ENCODE results near the gene RAB1B.
"Not testable (repeated sequence)": the region's sequence is repeated elsewhere in the genome, so short reads cannot be mapped to it uniquely, and the experiment has no call there.

Gene RAB1B

DNA sequence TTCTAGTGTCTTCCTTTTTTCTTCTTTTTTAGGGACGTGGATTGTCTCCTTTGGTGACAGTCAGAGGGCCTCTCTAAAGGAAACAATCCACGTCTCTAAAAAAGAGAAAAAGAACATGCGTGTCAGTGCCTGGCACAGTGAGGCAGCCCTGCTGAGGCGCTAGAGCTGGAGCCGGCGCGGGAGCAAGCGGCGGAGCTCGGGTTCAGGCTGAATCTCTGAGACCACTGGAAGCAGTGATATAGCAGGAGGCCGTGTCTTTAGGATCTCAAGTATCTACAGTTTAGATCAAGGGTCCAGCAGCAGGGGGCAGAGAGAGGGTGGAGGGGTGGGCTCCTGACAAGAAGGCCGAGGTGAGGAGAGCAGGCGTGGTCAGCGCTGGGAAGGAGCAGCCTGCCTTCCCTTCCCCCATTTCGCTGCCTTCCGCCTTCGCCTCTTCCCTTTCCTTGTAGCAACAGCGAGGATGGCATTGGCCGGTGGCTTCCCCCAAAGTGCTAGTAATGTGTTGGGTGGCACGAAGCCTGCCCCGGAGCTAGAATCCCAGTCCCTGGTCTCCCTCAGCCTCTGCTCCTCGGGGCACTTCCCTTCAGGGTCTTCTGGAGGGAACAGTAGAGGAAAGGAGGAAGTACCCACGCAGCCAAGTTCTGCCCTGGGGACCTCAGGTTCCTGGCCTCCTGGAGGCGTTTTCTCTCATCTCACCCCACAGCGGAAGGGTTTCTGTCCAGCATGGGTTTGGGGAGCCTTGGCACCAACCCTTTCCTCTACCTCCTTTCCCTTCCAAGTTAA, 28.2 kb upstream of the RAB1B start:
- no peak for DNase-seq

DNA sequence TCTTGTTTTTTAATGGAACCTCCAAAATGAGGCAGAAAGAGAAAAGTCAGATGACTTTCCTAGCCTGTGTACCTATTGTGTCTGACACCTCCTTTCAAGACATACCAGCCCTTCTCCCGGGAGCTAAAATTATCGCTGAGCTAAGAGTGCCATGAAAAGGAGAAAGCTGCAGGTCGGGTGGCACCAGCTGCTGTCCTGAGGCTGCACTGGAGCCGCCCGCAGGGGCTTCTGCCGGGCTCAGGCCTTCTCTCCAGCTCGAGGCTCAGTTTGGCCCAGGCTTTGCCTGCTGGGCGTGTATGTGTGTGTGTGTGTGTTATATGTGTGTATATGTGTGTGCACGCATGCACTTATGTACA, 27.7 kb upstream of the RAB1B start:
- no peak for DNase-seq

DNA sequence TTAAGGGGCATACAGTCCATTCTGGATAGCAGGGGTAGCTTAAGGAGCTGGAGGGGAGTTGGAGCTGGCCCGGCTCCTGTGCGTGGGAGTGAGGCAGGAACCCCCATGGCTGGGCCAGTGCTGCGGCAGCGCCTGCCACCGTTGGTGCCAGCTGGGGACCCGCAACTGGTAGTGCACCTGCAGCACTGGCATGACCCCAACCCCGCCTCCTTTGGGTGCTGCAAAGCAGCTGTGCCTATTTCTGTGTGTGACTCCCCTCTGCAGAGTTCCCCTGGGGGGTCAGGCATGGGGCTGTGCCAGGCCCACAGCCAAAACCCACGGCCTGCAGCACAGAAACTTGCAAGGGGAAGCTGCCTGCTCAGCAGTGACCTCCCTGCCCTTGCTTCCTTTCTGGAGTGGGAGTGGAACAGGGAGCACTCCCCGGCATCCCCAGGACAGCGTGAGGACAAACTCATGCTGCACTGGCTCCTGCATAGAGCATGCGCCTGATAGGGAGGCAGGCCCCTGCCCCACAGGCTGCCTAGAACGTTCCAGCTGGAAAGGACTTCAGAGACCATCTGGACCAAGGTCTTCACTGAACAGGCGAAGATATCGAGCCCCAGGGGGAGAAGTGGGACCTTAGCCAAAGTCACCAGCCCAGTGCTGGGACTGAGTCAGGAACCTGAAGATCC, 26.2 kb upstream of the RAB1B start:
- no peak for DNase-seq

DNA sequence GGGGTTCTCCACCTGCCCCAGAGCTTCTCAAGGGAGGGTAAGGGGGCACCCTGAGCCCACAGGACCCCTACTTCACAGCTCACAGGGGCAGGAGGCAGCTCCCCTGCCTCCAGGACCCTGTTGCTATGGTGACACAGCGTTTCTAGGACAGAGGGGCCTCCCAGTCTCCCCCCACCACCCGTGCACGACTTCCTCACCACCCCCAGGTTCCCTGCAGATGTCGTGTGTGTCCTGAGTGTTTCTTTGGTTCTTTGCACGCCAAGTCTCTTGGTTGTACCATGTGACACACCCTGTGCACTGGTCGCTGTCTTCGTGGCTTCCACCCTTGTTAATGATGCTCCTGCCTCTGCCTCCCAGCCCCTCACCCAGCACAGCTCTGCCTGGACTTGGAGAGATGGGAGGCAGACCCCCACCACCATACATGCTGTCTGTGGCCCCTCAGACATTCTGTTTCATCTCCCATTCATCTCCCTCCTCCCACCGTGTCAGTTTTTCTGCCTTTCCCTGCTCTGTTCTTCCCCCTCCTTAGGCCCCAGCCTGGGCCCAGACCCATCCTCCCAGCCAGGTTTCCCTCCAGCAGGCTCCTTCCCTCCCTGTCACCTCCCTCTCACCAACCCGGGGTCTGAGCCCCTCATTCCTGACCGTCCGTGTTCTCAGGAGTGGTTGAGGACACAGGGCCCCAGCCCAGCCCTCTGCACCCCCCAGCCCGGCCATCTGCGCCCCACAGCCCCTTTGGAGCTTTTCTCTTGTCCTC, 24.5 kb upstream of the RAB1B start:
- no peak for DNase-seq

DNA sequence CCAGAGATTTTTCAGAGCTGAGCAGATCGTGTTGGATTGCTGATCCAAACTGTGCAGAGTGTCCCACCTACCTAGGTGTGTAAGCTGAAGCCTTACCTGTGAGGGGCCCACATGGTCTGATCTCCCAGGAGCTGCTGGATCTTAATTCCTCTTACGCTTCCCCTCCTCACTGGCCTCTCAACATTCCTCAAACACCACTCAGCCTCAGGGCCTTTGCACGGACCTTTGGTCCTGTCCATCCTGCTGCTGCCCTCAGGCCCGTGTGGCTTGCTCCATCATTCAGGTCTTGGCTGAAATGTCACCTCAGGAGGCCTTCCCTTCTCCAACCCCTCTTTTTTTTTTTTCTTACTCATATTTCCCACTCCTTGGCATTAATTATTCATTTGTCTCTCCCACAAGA, 21.1 kb upstream of the RAB1B start:
- DNase-seq: no peak

DNA sequence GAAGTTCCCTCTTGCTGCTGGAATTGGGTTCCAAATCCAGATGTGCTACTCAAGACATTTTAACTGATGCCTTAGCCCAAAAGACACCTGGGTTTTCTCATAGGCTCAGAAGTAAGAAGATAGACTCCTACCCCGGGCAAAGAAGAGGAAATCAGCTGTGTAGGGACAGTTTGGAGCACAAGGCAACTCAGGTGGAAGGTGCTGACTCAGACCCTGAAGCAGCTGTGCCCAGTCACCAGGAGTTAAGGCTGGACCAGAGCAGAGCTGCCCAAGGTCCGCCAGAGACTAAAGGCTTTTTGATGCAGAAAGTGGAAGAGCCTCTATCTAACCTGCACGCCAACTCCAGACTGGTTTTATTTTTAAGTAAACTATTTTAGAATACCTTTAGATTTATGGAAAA, 20.6 kb upstream of the RAB1B start:
- no peak for DNase-seq

DNA sequence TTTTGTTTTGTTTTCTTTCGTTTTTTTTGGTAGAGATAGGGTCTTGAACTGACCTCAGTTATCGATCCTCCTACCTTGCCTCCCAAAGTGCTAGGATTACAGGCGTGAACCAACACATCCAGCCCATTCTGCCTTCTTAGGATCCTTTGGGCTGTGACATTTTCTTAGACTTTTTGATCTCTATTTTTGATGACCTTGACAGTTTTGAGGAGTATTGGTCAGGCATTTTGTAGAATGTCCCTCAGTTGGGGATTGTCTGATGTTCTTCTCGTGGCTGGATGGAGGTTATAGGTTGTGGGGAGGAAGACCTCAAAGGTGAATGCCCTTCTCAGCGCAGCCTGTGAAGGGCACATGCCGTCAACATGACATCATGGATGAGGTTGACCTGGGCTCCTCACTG, 19.5 kb upstream of the RAB1B start:
- DNase-seq: no peak

DNA sequence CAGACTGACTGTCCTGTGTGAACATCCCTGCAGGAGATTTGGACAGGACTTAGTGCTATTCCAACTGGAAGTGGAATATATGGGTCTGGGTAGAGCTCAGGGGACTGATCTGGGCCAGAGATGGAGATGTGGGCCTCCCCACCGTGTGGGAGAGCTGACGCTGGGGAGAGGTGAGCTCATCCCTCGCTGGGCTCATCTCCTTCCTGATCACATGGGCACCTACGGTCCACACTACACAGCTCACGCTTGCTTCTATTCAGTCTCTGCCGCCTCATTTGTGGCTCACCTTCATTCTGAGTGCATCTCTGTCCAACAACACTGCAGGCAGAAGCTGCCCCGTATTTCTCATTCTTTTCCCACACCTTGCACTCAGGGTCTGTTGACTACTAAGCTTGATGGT, 16.6 kb upstream of the RAB1B start:
- no peak for DNase-seq

DNA sequence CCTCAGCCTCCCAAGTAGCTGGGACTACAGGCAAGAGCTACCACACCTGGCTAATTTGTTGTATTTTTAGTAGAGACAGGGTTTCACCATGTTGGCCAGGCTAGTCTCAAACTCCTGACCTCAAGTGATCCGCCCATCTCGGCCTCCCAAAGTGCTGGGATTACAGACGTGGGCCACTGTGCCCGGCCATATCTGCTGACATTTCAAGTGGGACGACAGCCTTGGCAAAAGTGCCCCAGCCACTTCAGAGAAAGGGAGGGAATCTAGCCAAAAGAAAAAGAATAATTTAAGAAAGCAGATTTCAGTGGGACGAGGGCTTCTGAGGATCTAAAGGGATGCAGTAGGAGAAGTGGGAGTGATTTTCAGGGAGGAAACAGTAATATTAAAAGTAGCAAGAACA, 15.4 kb upstream of the RAB1B start:
- not testable (repeated sequence) for DNase-seq

DNA sequence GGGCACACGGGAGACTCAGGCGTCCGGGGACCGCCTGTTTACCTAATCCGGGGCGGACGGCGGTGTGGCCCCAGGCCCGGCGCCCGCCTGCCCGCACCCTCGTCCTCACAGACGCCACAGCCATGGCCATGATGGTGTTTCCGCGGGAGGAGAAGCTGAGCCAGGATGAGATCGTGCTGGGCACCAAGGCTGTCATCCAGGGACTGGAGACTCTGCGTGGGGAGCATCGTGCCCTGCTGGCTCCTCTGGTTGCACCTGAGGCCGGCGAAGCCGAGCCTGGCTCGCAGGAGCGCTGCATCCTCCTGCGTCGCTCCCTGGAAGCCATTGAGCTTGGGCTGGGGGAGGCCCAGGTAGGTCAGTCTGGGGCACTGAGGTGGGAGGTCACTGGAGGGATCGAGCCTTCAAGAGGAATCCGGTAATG, 10.0 kb upstream of the RAB1B start:
- no peak for DNase-seq

DNA sequence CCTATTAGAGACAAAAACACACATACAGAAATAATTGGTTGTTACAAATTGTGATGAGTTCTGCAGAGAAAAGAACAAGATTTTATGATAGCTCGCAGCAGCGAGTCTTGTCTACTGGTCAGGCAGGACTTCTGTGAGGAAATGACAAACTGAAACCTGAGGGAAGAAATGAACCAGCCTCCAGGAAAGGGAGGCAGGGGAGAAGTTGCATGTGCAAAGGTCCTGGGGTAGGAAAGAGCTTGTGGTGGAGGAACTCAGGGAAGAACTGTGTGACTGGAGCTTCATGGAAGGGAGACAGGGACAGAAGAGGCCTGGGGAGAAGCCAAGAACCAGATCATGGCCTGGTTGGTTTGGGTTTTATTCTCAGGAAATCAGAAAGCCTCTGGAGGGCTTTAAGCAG, 9.2 kb upstream of the RAB1B start:
- no peak for DNase-seq

DNA sequence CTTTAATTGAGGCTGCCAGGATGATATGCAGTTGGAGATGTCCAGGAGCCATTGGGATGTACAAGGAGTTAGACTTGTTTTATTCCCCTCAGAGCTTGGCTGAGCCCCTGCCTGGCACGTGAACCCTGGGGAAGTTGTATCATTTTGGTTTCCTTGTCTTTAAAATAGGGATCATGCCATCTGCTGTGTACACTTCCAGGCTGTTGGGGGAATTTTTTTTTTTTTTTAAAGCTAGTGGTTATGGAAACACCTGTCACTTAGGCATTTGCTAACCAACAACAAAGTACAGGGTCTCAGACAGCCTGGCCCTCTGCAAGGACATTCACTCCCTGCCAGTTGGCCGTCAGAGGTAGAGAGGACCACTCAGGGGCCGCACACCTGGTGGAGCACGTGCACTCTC, 8.5 kb upstream of the RAB1B start:
- no peak for DNase-seq

DNA sequence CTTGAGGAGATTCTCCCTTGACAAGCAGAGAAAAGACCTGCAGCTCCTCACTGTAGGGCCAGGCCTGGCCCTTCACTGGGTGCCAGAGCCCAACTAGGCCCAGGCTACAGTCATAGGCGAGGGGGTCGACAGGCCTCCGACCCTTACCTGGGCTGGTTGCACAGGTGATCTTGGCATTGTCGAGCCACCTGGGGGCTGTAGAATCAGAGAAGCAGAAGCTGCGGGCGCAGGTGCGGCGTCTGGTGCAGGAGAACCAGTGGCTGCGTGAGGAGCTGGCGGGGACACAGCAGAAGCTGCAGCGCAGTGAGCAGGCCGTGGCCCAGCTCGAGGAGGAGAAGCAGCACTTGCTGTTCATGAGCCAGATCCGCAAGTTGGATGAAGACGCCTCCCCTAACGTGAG, 6.9 kb upstream of the RAB1B start:
- no peak for DNase-seq

DNA sequence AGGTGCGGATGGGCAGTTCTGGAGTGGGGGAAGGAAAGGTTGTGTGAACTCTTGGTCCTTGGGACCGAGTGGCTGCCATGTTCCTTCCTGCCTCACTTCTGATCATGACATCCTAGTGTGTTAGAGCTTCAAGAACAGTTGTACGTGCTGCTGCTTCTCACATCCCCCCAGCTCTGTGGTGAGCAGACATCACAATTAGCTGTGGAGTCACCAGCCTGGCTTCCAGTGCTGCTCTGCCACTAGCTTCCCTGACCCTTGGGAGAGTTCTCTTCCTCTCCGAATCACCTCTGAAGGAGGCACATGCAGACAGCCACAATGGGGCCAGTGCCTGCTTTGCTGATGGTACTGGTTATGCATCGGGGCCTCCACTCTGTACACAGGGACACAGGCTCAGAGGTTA, 6.2 kb upstream of the RAB1B start:
- DNase-seq: no peak

DNA sequence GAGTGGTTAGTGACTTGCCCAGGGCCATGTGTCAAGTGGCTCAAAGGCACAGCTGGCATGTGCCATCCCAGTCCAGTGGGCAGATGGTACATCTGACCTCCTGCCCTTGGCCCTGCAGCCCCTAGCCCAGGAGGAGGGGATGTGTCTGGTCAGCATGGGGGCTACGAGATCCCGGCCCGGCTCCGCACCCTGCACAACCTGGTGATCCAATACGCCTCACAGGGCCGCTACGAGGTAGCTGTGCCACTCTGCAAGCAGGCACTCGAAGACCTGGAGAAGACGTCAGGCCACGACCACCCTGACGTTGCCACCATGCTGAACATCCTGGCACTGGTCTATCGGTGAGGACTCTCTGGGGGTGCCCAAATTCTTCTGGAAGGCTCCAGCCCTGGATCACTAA, 5.7 kb upstream of the RAB1B start:
- DNase-seq: no peak

DNA sequence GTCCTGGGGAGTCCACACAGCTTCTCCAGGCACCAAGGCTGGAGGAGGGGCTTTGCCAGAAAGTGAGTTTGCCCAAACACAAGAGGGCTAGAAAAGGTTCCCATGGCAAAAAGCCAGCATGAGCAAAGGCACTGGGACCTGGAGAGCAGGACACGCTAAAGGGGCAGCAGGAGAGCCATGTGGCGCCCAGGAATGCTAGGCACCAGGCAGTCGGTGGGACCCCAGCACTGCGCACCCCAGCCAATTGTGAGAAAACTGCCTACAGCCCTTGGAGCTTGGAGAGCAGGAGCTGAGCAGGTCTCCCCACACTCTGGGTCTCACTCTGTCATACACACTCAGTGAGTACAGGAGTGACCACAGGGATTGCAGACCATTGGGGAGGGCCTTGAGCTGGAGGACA, 5.2 kb upstream of the RAB1B start:
- no peak for DNase-seq

DNA sequence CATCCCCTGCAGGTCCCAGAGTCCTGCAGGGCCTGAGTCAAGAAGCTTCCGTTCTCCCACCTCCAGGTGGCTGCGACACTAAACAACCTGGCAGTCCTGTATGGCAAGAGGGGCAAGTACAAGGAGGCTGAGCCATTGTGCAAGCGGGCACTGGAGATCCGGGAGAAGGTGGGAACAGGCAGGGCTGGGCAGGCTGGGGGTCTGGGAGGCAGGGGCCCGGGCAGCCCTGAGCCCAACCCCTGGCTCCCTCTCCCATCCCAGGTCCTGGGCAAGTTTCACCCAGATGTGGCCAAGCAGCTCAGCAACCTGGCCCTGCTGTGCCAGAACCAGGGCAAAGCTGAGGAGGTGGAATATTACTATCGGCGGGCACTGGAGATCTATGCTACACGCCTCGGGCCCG, 4.7 kb upstream of the RAB1B start:
- DNase-seq: no peak

DNA sequence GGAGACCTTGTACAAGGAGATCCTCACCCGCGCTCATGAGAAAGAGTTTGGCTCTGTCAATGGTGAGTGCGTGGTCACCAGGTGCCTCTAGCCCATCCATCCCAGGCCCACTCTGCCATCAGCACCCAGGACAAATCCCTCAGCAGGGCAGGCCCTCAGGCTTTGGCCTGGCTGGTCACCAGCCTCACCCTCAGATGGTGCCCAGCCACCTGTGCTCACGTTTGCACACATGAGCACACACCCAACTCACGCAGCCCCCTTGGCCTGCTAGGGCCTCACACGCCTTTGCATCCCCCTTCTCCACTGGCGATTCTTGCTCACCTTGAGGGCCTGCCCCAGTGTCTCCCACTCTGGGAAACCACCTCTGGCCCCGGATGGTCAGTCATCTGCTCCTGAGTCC, 4.1 kb upstream of the RAB1B start:
- no peak for DNase-seq

DNA sequence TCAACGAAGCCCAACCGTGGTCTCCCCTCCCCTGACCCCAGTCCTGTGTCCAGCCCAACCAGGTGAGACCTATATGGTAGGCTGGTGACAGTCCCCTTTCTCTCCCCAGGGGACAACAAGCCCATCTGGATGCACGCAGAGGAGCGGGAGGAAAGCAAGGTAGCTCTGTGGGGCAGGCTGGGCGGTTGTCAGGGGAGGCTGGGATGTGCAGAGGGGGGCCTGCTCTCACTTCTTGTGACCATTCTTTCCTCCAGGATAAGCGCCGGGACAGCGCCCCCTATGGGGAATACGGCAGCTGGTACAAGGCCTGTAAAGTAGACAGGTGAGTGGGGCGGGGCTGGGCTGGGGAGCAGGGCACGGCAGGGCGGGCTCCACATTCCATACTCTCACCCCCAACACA, 3.5 kb upstream of the RAB1B start:
- DNase-seq: no peak

DNA sequence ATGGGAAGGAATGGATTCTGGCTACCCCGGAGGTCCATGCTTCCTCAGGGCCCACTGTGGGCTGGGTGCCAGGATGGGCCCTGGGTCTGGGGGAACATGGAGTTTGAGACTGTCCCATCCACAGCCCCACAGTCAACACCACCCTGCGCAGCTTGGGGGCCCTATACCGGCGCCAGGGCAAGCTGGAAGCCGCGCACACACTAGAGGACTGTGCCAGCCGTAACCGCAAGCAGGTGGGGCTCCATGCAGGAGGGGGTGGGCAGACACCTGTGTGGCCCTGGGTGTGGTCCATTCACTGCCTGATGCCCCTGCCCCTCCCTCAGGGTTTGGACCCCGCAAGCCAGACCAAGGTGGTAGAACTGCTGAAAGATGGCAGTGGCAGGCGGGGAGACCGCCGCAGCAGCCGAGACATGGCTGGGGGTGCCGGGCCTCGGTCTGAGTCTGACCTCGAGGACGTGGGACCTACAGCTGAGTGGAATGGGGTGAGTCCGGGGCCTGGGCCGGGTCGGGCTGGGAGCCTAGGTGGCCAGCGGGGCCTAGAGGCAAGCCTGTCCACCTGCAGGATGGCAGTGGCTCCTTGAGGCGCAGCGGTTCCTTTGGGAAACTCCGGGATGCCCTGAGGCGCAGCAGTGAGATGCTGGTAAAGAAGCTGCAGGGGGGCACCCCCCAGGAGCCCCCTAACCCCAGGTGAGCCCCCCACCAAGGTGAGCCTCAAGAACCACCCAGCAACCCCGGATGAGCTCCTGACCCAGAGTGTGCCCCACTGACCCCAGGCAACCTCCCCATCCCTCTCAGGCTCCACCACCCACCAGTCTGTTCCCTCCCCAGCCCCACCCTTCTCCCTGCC, 2.7 kb upstream of the RAB1B start:
- no peak for DNase-seq

DNA sequence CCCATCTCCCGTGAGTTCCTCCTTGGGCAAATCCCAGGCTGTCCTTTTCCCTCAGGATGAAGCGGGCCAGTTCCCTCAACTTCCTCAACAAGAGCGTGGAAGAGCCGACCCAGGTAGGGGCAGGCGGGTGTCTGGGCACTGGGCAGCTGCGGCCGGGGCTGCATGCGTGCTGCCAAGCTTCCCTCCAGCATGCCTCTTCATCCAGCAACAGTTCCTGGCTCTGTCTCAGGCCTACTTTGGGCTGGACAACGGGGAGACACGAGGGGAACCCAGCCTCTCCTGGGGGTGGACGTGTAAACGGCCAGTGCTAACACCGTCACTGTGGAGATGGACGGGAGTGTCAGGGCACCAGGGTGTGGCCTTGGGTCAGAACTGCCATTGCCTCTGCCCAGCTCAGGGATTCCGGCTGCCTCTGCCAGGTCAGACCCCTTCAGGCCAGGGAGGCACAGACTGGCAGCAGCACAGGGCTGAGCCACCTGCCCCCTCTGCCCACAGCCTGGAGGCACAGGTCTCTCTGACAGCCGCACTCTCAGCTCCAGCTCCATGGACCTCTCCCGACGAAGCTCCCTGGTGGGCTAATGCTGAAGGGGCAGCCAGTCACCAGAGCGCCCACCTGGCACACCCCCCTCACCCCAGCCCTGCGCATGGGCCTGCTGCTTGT, 1.9 kb upstream of the RAB1B start:
- DNase-seq: no peak

DNA sequence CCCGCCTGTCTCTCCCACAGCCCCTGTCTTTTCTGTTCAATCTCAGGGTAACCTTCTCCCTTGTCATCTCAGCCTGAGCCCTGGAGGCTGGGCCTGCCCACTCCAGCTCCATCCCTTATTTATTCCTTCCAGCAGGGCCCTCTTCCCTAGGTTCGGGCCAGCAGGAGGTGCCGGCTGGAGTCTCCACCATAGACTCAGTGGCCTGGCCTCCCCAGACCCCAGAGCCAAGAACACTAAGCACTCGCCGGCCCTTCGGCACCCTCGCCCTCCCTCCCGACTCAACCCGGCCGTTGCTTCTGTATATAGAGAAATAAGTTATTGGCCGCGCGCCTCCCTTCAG, 1.4 kb upstream of the RAB1B start:
- DNase-seq: no peak
